ENCODE measurements around the gene ZFYVE28. TPM values are rescaled to one million over a fixed set of nuclear protein-coding genes. Genes with fewer than 3 reads are reported as not detected.

The ZFYVE28 gene
- total and polyA plus RNA-seq, 7 donors: 1.7 to 7.7 (median 3.4) TPM

DNA sequence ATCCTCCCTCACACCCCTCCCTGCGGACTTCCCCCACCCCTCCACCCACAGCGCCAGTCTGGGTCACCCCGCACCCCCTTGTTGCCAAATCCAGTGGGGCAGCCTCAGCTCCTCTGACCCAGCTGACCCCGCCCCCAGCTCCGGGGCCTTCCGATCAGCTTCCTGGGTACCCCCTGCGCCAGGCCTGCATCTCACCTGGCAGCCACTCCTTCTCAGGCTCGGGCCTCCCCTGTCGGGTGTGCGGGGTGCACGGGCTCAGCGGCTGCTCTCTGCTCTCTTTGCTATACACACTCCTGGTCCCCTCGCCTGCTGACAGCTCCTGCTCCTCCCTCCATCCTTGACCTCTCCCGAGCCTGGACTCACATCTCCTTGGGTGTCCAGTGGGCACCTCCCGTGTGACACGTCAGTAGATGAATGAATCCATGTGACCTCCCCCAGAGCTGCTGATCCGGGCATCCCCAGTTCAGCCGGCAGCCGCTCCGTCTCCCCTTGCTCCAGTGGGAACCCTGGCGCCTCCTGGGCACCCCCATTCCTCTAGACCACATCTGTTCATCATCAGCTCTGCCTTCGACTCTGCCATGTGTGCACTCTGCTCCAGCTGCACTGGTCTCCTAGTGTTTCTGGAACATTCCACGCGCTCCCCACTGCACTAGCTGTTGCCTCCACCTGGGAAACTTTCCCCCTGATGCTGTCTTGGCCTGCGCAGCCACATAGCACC, 10.2 kb upstream of the ZFYVE28 start:
- no peaks in the 10 kb centered on the region for H3K36me3 ChIP-seq (ENCODE audit: insufficient read depth in 1 of 2, low read depth in 1 of 2)
- H3K4me3 ChIP-seq: no peak overlapping the region
- H3K4me1 ChIP-seq: peaks cover 19% of the 10 kb centered on the region
- H3K27me3 ChIP-seq (ENCODE audit: insufficient read depth in 3 of 3, low read length in 2 of 3): no peaks in the 10 kb centered on the region
- H3K27ac ChIP-seq: no peak overlapping the region
- no peaks in the 10 kb centered on the region for H3K9me3 ChIP-seq
- WGBS, 3 donors: 81 to 84% (median 81%) methylated on average over 24 to 25 of the region's 25 CpGs
- DNase-seq (no peak), ATAC-seq (no peak)
- TF ChIP-seq, protein P1, sequence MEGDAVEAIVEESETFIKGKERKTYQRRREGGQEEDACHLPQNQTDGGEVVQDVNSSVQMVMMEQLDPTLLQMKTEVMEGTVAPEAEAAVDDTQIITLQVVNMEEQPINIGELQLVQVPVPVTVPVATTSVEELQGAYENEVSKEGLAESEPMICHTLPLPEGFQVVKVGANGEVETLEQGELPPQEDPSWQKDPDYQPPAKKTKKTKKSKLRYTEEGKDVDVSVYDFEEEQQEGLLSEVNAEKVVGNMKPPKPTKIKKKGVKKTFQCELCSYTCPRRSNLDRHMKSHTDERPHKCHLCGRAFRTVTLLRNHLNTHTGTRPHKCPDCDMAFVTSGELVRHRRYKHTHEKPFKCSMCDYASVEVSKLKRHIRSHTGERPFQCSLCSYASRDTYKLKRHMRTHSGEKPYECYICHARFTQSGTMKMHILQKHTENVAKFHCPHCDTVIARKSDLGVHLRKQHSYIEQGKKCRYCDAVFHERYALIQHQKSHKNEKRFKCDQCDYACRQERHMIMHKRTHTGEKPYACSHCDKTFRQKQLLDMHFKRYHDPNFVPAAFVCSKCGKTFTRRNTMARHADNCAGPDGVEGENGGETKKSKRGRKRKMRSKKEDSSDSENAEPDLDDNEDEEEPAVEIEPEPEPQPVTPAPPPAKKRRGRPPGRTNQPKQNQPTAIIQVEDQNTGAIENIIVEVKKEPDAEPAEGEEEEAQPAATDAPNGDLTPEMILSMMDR (IDR thresholded peaks at IDR 0.05): no peak
- intact Hi-C loops (cut with DNase I): no loop called here

DNA sequence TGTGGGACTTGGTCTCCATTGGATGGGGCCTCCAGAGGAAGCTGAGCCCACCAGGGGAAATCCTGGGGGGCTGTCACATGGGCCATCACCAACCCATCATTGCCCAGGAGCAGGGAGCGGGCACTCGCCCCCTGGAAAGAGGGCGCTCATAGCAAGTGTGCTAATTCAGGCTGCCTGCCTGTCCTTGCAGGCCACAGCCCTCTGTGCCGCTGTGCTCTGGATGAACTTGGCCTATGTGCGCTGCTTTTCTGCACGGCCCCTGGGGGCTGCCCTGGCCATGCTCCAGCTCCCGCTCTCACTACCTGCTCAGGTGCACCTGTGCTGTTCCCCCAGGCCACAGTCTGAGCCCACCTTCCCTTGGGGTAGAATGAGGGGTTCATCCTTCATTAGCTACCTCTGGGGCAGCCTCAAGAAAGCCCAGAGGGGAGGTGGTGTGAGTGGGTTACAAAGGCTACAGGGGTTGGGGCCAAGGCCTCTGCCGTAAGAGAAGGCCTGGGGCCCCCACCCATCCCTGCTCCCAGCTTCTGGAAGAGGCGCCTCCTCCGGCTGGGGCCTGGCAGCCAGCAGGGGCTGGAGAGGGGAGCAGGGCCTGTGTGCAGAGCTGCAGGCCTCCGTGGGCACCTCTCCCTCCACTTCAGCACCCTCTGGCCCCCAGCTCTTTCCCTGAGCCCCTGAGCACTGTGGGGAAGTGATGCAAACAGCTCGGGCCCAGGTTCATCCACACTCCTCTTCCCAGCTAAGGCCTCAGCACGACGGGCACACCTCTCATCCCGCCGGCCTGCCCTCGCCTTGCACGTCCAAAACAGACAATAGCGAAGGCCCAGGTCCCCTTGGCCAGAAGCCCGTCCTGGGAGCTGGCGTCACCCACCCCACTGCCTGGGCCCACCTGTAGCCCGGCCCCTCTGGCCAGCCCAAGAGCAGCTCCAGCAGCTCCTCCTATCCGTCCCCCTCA, 9.2 kb upstream of the ZFYVE28 start:
- no peak for ATAC-seq
- TF ChIP-seq, protein P1 (IDR thresholded peaks at IDR 0.05): no peak
- no peak overlapping the region for H3K27ac ChIP-seq
- H3K27me3 ChIP-seq (ENCODE audit: insufficient read depth in 3 of 3, low read length in 2 of 3): no peaks in the 10 kb centered on the region
- H3K4me3 ChIP-seq: no peak overlapping the region
- no peaks in the 10 kb centered on the region for H3K36me3 ChIP-seq (ENCODE audit: insufficient read depth in 1 of 2, low read depth in 1 of 2)
- peak in 1 of 2 donors; percentile 37 for DNase-seq
- 84 to 90% (median 88%) methylated on average over 19 to 23 of the region's 23 CpGs for WGBS, 3 donors
- peaks cover 9% of the 10 kb centered on the region for H3K4me1 ChIP-seq
- no peaks in the 10 kb centered on the region for H3K9me3 ChIP-seq
- intact Hi-C loops (cut with DNase I): no loop called here

DNA sequence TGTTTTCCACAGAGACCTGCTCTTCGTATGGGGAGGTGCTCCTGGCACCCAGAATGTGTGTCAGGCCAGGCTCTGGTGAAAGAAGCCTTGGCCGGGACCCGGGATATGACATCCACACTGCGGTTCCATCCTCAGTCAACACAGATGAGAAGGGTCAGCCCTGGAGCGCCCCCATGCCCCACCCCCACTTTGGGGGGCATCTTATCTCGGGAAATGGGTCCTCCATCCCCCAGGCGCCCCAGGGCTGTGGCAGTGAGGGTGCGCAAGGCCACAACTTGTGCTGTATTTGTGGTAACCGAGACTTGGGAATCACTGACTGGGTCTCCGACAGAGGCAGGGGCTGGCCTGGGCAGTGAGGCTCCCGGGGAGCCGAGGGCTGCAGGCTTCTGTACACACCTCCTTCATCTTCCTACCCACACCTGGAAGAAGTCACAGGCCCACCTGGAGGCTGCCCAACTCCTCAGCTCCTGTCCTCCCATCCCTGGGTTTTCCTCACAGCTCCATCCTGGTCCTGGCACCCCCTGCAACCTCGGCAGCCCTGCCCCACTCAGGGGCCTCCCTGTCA, 8.3 kb upstream of the ZFYVE28 start:
- Histone ChIP-seq H3K4me3 (no peak overlapping the region), H3K36me3 (ENCODE audit: insufficient read depth in 1 of 2, low read depth in 1 of 2) (no peaks in the 10 kb centered on the region), H3K4me1 (peaks cover 6% of the 10 kb centered on the region), H3K27me3 (ENCODE audit: insufficient read depth in 3 of 3, low read length in 2 of 3) (no peaks in the 10 kb centered on the region), H3K9me3 (no peaks in the 10 kb centered on the region), H3K27ac (no peak overlapping the region)
- intact Hi-C loops (cut with DNase I): no loop called here
- ATAC-seq (no peak), DNase-seq (peak in 1 of 2 donors; percentile 48)
- 84 to 88% (median 85%) methylated on average over 12 to 13 of the region's 13 CpGs for WGBS, 3 donors
- TF ChIP-seq, protein P1 (IDR thresholded peaks at IDR 0.05): no peak

DNA sequence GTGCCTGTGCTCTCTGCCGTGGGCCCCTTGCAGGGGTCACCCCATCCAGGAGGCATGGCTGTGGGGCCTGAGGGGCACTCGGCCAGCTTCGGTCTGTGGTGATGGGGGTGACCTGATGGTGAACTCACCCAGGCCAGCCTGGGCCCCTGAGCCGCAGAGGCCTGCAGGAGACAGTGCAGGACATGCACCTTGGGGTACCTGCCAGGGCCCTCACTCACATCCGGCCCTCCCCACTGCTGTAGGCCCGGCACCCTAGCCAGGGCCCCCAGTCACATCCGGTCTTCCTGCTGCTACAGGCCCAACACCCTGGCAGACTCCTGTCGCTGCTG, 7.6 kb upstream of the ZFYVE28 start:
- ATAC-seq (no peak), DNase-seq (peak in 1 of 2 donors; percentile 45)
- 88 to 90% (median 90%) methylated on average over 8 of the region's 8 CpGs for WGBS, 3 donors
- H3K27me3 ChIP-seq (ENCODE audit: insufficient read depth in 3 of 3, low read length in 2 of 3): no peaks in the 10 kb centered on the region
- intact Hi-C loops (cut with DNase I): no loop called here
- H3K9me3 ChIP-seq: no peaks in the 10 kb centered on the region
- TF ChIP-seq, protein P1 (IDR thresholded peaks at IDR 0.05): no peak
- peaks cover 6% of the 10 kb centered on the region for H3K4me1 ChIP-seq
- no peak overlapping the region for H3K27ac ChIP-seq
- no peak overlapping the region for H3K4me3 ChIP-seq
- H3K36me3 ChIP-seq (ENCODE audit: insufficient read depth in 1 of 2, low read depth in 1 of 2): no peaks in the 10 kb centered on the region

Data from psoas muscle (tissue), 8 donors.